Vagina (tissue), 2 donors: ENCODE measurements around the gene RB1.

Source experiments
- CTCF ChIP-seq, 3 experiments: fragments of 450-650 bp in 2 of 3; fragments of 200-600 bp in 1 of 3; sonication (generic) in 1 of 3; IDR thresholded peaks; one replicate each; pipeline ENCODE4 v1.5.1; 2017 to 2019; ENCODE audit warnings: antibody characterized with exemption in 3 of 3, mild to moderate bottlenecking in 2 of 3, moderate library complexity in 2 of 3
- POLR2A ChIP-seq, 2 donors: fragments of 450-650 bp; IDR thresholded peaks; one replicate each; pipeline ENCODE4 v1.6.1; 2017; ENCODE audit warnings: antibody characterized with exemption in 2 of 2, mild to moderate bottlenecking in 2 of 2, moderate library complexity in 2 of 2
- POLR2AphosphoS5 ChIP-seq, 2 donors: sonication (generic); formaldehyde crosslinking; IDR thresholded peaks; one replicate each; pipeline ENCODE4 v1.9.0; 2017; ENCODE audit warnings: antibody characterized with exemption in 2 of 2, mild to moderate bottlenecking in 2 of 2, low read depth in 1 of 2; ENCODE audit not compliant: insufficient read depth in 1 of 2

GRCh38 chr13:48258430-48258829 lies 45.1 kb upstream of the RB1 start:
- TF ChIP-seq CTCF (IDR thresholded peaks at IDR 0.05) = no peak
- TF ChIP-seq POLR2AphosphoS5 (IDR thresholded peaks at IDR 0.05; ENCODE audit: insufficient read depth in 1 of 2, low read depth in 1 of 2) = no peak
- TF ChIP-seq POLR2A (IDR thresholded peaks at IDR 0.05) = no peak
